Stomach (tissue), 4 donors: Measurements from ENCODE around the gene BABAM2.

ENCODE experiments used
- CTCF ChIP-seq, 7 experiments: fragments of 450-650 bp in 4 of 7; fragments of 200-600 bp in 3 of 7; sonication (generic) in 3 of 7; IDR thresholded peaks; one replicate each; pipeline ENCODE4 v1.5.1; 2016 to 2019; ENCODE audit warnings: antibody characterized with exemption in 7 of 7, control low read depth in 2 of 7, mild to moderate bottlenecking in 1 of 7
- EP300 ChIP-seq: sonication (generic); formaldehyde crosslinking; IDR thresholded peaks from one replicate; pipeline ENCODE4 v1.6.1; 2017; ENCODE audit warnings: antibody characterized with exemption
- POLR2A ChIP-seq, 4 donors: fragments of 450-650 bp; IDR thresholded peaks; one replicate each; pipeline ENCODE4 v1.6.1; 2016; ENCODE audit warnings: antibody characterized with exemption in 4 of 4, control low read depth in 2 of 4, mild to moderate bottlenecking in 1 of 4, moderate library complexity in 1 of 4

- TF ChIP-seq CTCF (IDR thresholded peaks at IDR 0.05), result no peak
- TF ChIP-seq EP300, result no peak
- no peak for TF ChIP-seq POLR2A (IDR thresholded peaks at IDR 0.05)
These were observed 2.7 kb upstream of the BABAM2 start for GRCh38 chr2:27887830-27888229.
